Measurements from ENCODE around the gene ANXA4.

- TF ChIP-seq RAD21 (IDR thresholded peaks at IDR 0.05; ENCODE audit: low read depth) (peak; percentile 71), CREB1 (IDR thresholded peaks at IDR 0.05; ENCODE audit: low read depth) (no peak), YY1 (IDR thresholded peaks at IDR 0.05; ENCODE audit: low read depth) (no peak), USF1 (IDR thresholded peaks at IDR 0.05) (no peak), TAF1 (IDR thresholded peaks at IDR 0.05; ENCODE audit: low read depth) (no peak), TCF12 (IDR thresholded peaks at IDR 0.05; ENCODE audit: low read depth) (no peak), NFIC (IDR thresholded peaks at IDR 0.05) (no peak), EGR1 (IDR thresholded peaks at IDR 0.05) (no peak), EP300 (IDR thresholded peaks at IDR 0.05; ENCODE audit: borderline replicate concordance) (no peak)
- TF ChIP-seq, protein P1, sequence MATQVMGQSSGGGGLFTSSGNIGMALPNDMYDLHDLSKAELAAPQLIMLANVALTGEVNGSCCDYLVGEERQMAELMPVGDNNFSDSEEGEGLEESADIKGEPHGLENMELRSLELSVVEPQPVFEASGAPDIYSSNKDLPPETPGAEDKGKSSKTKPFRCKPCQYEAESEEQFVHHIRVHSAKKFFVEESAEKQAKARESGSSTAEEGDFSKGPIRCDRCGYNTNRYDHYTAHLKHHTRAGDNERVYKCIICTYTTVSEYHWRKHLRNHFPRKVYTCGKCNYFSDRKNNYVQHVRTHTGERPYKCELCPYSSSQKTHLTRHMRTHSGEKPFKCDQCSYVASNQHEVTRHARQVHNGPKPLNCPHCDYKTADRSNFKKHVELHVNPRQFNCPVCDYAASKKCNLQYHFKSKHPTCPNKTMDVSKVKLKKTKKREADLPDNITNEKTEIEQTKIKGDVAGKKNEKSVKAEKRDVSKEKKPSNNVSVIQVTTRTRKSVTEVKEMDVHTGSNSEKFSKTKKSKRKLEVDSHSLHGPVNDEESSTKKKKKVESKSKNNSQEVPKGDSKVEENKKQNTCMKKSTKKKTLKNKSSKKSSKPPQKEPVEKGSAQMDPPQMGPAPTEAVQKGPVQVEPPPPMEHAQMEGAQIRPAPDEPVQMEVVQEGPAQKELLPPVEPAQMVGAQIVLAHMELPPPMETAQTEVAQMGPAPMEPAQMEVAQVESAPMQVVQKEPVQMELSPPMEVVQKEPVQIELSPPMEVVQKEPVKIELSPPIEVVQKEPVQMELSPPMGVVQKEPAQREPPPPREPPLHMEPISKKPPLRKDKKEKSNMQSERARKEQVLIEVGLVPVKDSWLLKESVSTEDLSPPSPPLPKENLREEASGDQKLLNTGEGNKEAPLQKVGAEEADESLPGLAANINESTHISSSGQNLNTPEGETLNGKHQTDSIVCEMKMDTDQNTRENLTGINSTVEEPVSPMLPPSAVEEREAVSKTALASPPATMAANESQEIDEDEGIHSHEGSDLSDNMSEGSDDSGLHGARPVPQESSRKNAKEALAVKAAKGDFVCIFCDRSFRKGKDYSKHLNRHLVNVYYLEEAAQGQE (IDR thresholded peaks at IDR 0.05; ENCODE audit: low read depth): no peak
- TF ChIP-seq, protein P2, sequence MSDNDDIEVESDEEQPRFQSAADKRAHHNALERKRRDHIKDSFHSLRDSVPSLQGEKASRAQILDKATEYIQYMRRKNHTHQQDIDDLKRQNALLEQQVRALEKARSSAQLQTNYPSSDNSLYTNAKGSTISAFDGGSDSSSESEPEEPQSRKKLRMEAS (IDR thresholded peaks at IDR 0.05): no peak
These were observed 75.1 kb downstream of the ANXA4 start for GRCh38 chr2:69816923-69817542.

Measured in Ishikawa (cell line).